HepG2 (cell line): ENCODE measurements around the gene HYPK. TPM values are rescaled to one million over a fixed set of nuclear protein-coding genes. Genes with fewer than 3 reads are reported as not detected.

ENCODE experiments used
- ATAC-seq: fragments of 200-7000 bp; cut with Tn5 transposase; 3 replicates; pipeline ENCODE4 v1.9.1; 2020; ENCODE audit warnings: mild to moderate bottlenecking, moderate library complexity
- BruUV-seq: library from RNA; stranded (reverse); fragments of 400-500 nt; replicated peaks from 2 replicates; lab custom pipeline; 2021; lab: Mats Ljungman, UMichigan
- CTCF ChIA-PET: fragments of 300-600 bp; formaldehyde crosslinking; extraction: SDS; loops from one replicate; lab custom pipeline; 2021; ENCODE audit warnings: low total read pairs, inconsistent platforms, low intra/inter-chr PET ratio; lab: Yijun Ruan, JAX
- POLR2A ChIA-PET: fragments of 350-600 bp; sonication (Branson Sonifier 250); formaldehyde crosslinking; loops from one replicate; lab custom pipeline; 2020; ENCODE audit warnings: antibody characterized with exemption, inconsistent platforms; lab: Yijun Ruan, JAX
- DNase-seq: peaks from one replicate; pipeline ENCODE4 v3.0.0-alpha.2; 2015; ENCODE audit warnings: low spot score
- FAIRE-seq: peaks from 3 replicates; lab custom pipeline; 2011; peaks lifted over from hg19 to GRCh38; lab: Jason Lieb, UNC
- H2AFZ ChIP-seq: one replicate; pipeline ENCODE4 v1.6.1; 2011; ENCODE audit warnings: low read length, inconsistent platforms
- H3K27ac ChIP-seq: fragments of 300-600 bp; 3 replicates; pipeline ENCODE4 v1.8.0; 2011; ENCODE audit warnings: mixed run types, mild to moderate bottlenecking, mixed read lengths, low read length, inconsistent platforms; ENCODE audit not compliant: insufficient read depth; ENCODE audit errors: extremely low read length
- H3K27me3 ChIP-seq, 2 experiments: fragments of 200-600 bp in 1 of 2; 2 replicates in 1 of 2; 3 replicates in 1 of 2; pipeline versions ENCODE4 v1.6.0 to v1.8.0; 2011; ENCODE audit warnings: low read length in 2 of 2, mild to moderate bottlenecking in 2 of 2, moderate library complexity in 2 of 2, inconsistent platforms in 1 of 2; ENCODE audit not compliant: insufficient read depth in 2 of 2, control insufficient read depth in 1 of 2
- H3K36me3 ChIP-seq, 2 experiments: fragments of 200-600 bp in 1 of 2; replicated peaks in 1 of 2; 2 replicates in 1 of 2; 3 replicates in 1 of 2; pipeline versions ENCODE4 v1.5.1 to v1.8.0; 2011; ENCODE audit warnings: low read length in 2 of 2, inconsistent platforms in 1 of 2; ENCODE audit not compliant: insufficient read depth in 2 of 2, control insufficient read depth in 1 of 2
- H3K4me1 ChIP-seq: 2 replicates; pipeline ENCODE4 v1.5.1; 2012; ENCODE audit warnings: low read length, inconsistent platforms; ENCODE audit not compliant: insufficient read depth
- H3K4me2 ChIP-seq: 2 replicates; pipeline ENCODE4 v1.6.0; 2011; ENCODE audit warnings: low read depth, low read length, inconsistent platforms
- H3K4me3 ChIP-seq, 3 experiments: fragments of 200-600 bp in 1 of 3; sonication (generic), shearing (Covaris generic) in 1 of 3; replicated peaks in 1 of 3; 2 replicates each; pipeline ENCODE4 v1.5.1; 2011 to 2016; ENCODE audit warnings: low read length in 3 of 3, inconsistent platforms in 2 of 3, low read depth in 2 of 3, mild to moderate bottlenecking in 2 of 3, control low read depth in 1 of 3, mixed read lengths in 1 of 3; ENCODE audit not compliant: insufficient read depth in 1 of 3
- H3K79me2 ChIP-seq: one replicate; pipeline ENCODE4 v1.6.1; 2011; ENCODE audit warnings: low read length, inconsistent platforms; ENCODE audit not compliant: insufficient read depth
- H3K9ac ChIP-seq: 2 replicates; pipeline ENCODE4 v1.6.0; 2011; ENCODE audit warnings: mild to moderate bottlenecking, low read depth, low read length, inconsistent platforms; ENCODE audit not compliant: insufficient read depth
- H3K9me3 ChIP-seq: 2 replicates; pipeline ENCODE4 v1.5.1; 2012; ENCODE audit warnings: mild to moderate bottlenecking, low read length
- H4K20me1 ChIP-seq: 2 replicates; pipeline ENCODE4 v1.6.0; 2011; ENCODE audit warnings: inconsistent platforms, mild to moderate bottlenecking, low read length, moderate library complexity; ENCODE audit not compliant: insufficient read depth
- BCL6 ChIP-seq: IDR thresholded peaks from 2 replicates; pipeline ENCODE4 v1.6.1; 2016; ENCODE audit warnings: missing genetic modification reagents, missing compliant biosample characterization
- BORCS8-MEF2B ChIP-seq: sonication (generic); formaldehyde crosslinking; IDR thresholded peaks from 2 replicates; pipeline ENCODE4 v1.8.0; 2022; ENCODE audit warnings: mild to moderate bottlenecking, missing genetic modification reagents
- HBP1 ChIP-seq: IDR thresholded peaks from 2 replicates; pipeline ENCODE4 v1.6.1; 2016; ENCODE audit warnings: low read depth, control low read depth
- MED13 ChIP-seq: sonication (generic); formaldehyde crosslinking; IDR thresholded peaks from 2 replicates; pipeline ENCODE4 v1.5.0; 2020; ENCODE audit warnings: missing genetic modification reagents
- POLR2G ChIP-seq: fragments of 200-400 bp; formaldehyde crosslinking; IDR thresholded peaks from 2 replicates; pipeline ENCODE4 v1.6.1; 2018; ENCODE audit warnings: mild to moderate bottlenecking, low read depth, low read length, moderate library complexity
- ZFP36 ChIP-seq: fragments of 150-350 bp; IDR thresholded peaks from 2 replicates; pipeline ENCODE4 v1.6.1; 2018; ENCODE audit warnings: borderline replicate concordance, low read length, low read depth; ENCODE audit not compliant: partially characterized antibody
- ZNF207 ChIP-seq: fragments of 450-650 bp; IDR thresholded peaks from 2 replicates; pipeline ENCODE4 v1.6.1; 2016; ENCODE audit warnings: antibody characterized with exemption, borderline replicate concordance
- ZNF652 ChIP-seq: IDR thresholded peaks from 2 replicates; pipeline ENCODE4 v1.6.1; 2016; ENCODE audit warnings: low read depth, borderline replicate concordance
- WGBS: methylation state at CpG from one replicate; pipeline ENCODE4 v1.1.6; 2017; ENCODE audit warnings: low lambda C conversion rate; 5-methylcytosine and 5-hydroxymethylcytosine counted together
- in situ Hi-C: cut with HindIII; loops from 2 replicates; pipeline ENCODE4 v1.10.0; 2017; ENCODE audit warnings: low pct_unique_long_range_greater_than_20kb; ENCODE audit not compliant: extremely low pct_ligation_motif_present
- intact Hi-C: fragments of 100-400 bp; cut with micrococcal nuclease; formaldehyde crosslinking; loops from one replicate; pipeline ENCODE4 v1.10.0; 2022; ENCODE audit not compliant: unreplicated experiment
- polyA plus RNA-seq, 8 experiments: library from polyadenylated mRNA; depleted of rRNA in 3 of 8; stranded (reverse) in 7 of 8; unstranded in 1 of 8; fragments of >200 nt; fragmentation: Illumina TruSeq in 4 of 8; extraction: Trizol in 4 of 8; gene quantifications; 2 replicates each; pipeline versions ENCODE4 v1.2.1 to v1.2.3, GENCODE V29; 2011 to 2016; ENCODE audit warnings: low read depth in 4 of 8, missing spikeins in 1 of 8, mixed read lengths in 1 of 8; ENCODE audit not compliant: insufficient read depth in 1 of 8
- total RNA-seq, 5 experiments: library from RNA; depleted of rRNA; stranded (reverse); fragments of >200 nt; fragmentation: Illumina TruSeq; extraction: Trizol; gene quantifications; 2 replicates each; pipeline ENCODE4 v1.2.3, GENCODE V29; 2016; ENCODE audit warnings: low read depth in 1 of 5
- TF ChIP-seq, protein P1 (sequence below): sonication (generic); formaldehyde crosslinking; IDR thresholded peaks from 2 replicates; pipeline ENCODE4 v1.4.0; 2020; ENCODE audit warnings: missing genetic modification reagents, borderline replicate concordance

Gene HYPK
- total and polyA plus RNA-seq, 2 of the 13 experiments (the other 11 are each of a cell fraction or from before 2014, with no cell fraction given): 13.5 to 16.5 TPM

- POLR2A ChIA-PET: interaction anchor here (0.9 to 4.0 kb wide), 2 partner anchors 16 to 19 kb away, joined by 3 to 31 read pairs; no protein-coding TSS in a partner anchor
- TF ChIP-seq ZFP36 (no peak), ZNF652 (CRISPR knock-in tag) (peak; percentile 15; the same call in 1 of the 2 replicates), POLR2G (peak; percentile 46)
- TF ChIP-seq, all 625 proteins: peak for 2
- no peaks in the 10 kb centered on the region for H3K27me3 ChIP-seq
- H3K79me2 ChIP-seq: no peaks in the 10 kb centered on the region
- peaks cover 15% of the 10 kb centered on the region for H3K4me1 ChIP-seq
- in situ Hi-C loops: loop anchor here (10.0 to 25.0 kb wide), 2 partner anchors 259 to 337 kb away; partner anchors contain the start of gene MAP1A
- peaks cover 6 to 44% of the 10 kb centered on the region in 2 experiments for H3K36me3 ChIP-seq
- CTCF ChIA-PET: no interaction called here
- WGBS: 80% methylated on average over 4 of the region's 4 CpGs
- H3K4me2 ChIP-seq: no peak overlapping the region
- no peak overlapping the region for H3K27ac ChIP-seq
- H3K9ac ChIP-seq: no peak overlapping the region
- no peaks in the 10 kb centered on the region for H3K9me3 ChIP-seq
- H3K4me3 ChIP-seq: no peak overlapping the region
- ATAC-seq: no peak
- no peak overlapping the region for H2AFZ ChIP-seq
- no peak for DNase-seq
- no peak for FAIRE-seq
- no peaks in the 10 kb centered on the region for H4K20me1 ChIP-seq
- intact Hi-C loops: no loop called here
- BruUV-seq: no TSS peak
Measured at GRCh38 chr15:43774062-43774461, 26.3 kb upstream of the HYPK start.

DNA sequence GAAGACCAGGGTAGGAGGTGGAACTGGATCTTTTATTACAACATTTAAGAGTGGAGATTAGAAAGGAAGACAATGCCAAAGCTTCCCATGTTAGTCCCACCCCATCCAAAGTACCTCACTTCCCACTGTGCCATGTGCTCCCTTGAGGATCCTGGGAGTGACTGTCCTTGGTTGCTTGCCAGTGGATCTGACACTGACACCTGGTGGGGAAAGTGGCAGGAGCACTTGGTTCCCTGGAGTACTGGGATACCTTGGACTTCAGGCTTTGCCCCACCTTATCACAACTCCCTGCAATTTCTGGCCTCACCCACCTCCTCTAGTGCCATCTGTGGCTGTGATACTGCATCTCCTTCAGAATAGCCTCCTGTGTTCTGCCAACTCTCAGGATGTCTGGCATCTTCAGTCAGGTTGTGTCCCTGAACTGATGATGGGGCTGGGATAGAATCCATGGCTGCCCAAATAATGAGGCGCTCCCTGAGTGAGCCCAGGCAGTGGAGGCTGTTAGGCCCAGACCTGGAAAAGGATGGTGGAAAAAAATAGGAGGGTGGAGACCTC is 24.9 kb upstream of the HYPK start:
- DNase-seq (peak; percentile 79), ATAC-seq (peak; percentile 70), FAIRE-seq (peak; percentile 92)
- H2AFZ ChIP-seq: no peak overlapping the region
- in situ Hi-C loops: loop anchor here (10.0 kb wide), 1 partner anchor 261 kb away; the partner anchor contains the start of gene MAP1A
- intact Hi-C loops: no loop called here
- H3K27me3 ChIP-seq: no peaks in the 10 kb centered on the region
- peaks cover 4 to 30% of the 10 kb centered on the region in 2 experiments; a peak in 4 of 5 replicates for H3K36me3 ChIP-seq
- H3K4me3 ChIP-seq: peak overlapping the region; percentile 65 to 97 (median 78); a peak in 5 of 6 replicates
- H3K9me3 ChIP-seq: no peaks in the 10 kb centered on the region
- H3K27ac ChIP-seq: peak overlapping the region; percentile 13
- TSS peak; percentile 42 for BruUV-seq
- POLR2A ChIA-PET: interaction anchor here (1.8 to 4.0 kb wide), 4 partner anchors 14 to 30 kb away, joined by 4 to 34 read pairs (median 20); partner anchors contain the start of genes HYPK, PDIA3 and SERINC4
- H3K4me2 ChIP-seq: peak overlapping the region; percentile 99
- H3K9ac ChIP-seq: 0 out of 2 replicates have a peak overlapping the region, but pooled peaks have one; percentile 75
- CTCF ChIA-PET: no interaction called here
- peaks cover 15% of the 10 kb centered on the region for H3K4me1 ChIP-seq
- WGBS: 89% methylated on average over 1 of the region's 1 CpG
- H4K20me1 ChIP-seq: no peaks in the 10 kb centered on the region
- H3K79me2 ChIP-seq: no peaks in the 10 kb centered on the region
- TF ChIP-seq MED13 (CRISPR knock-in tag) (no peak), ZNF207 (no peak), HBP1 (CRISPR knock-in tag) (peak; percentile 59; the same call in 1 of the 2 replicates), BCL6 (CRISPR knock-in tag) (0 out of 2 replicates have a peak, but pooled peaks have one; percentile 23), BORCS8-MEF2B (CRISPR knock-in tag) (0 out of 2 replicates have a peak, but pooled peaks have one; percentile 39)
- TF ChIP-seq, protein P1, sequence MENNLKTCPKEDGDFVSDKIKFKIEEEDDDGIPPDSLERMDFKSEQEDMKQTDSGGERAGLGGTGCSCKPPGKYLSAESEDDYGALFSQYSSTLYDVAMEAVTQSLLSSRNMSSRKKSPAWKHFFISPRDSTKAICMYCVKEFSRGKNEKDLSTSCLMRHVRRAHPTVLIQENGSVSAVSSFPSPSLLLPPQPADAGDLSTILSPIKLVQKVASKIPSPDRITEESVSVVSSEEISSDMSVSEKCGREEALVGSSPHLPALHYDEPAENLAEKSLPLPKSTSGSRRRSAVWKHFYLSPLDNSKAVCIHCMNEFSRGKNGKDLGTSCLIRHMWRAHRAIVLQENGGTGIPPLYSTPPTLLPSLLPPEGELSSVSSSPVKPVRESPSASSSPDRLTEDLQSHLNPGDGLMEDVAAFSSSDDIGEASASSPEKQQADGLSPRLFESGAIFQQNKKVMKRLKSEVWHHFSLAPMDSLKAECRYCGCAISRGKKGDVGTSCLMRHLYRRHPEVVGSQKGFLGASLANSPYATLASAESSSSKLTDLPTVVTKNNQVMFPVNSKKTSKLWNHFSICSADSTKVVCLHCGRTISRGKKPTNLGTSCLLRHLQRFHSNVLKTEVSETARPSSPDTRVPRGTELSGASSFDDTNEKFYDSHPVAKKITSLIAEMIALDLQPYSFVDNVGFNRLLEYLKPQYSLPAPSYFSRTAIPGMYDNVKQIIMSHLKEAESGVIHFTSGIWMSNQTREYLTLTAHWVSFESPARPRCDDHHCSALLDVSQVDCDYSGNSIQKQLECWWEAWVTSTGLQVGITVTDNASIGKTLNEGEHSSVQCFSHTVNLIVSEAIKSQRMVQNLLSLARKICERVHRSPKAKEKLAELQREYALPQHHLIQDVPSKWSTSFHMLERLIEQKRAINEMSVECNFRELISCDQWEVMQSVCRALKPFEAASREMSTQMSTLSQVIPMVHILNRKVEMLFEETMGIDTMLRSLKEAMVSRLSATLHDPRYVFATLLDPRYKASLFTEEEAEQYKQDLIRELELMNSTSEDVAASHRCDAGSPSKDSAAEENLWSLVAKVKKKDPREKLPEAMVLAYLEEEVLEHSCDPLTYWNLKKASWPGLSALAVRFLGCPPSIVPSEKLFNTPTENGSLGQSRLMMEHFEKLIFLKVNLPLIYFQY: no peak
